Measurements from ENCODE around the gene TCHP.

GRCh38 chr12:109958374-109958773, 58.3 kb downstream of the TCHP start:
- TF ChIP-seq CTCF (conservative IDR thresholded peaks at IDR 0.05; ENCODE audit: low read length) (no peak), EZH2phosphoT487 (IDR thresholded peaks at IDR 0.05; ENCODE audit: borderline replicate concordance, low read depth, low read length) (no peak)
